HepG2 (cell line): ENCODE data around the gene IL10.

Experiments
- BRD4 ChIP-seq: sonication (generic); formaldehyde crosslinking; IDR thresholded peaks from 2 replicates; pipeline ENCODE4 v1.4.0; 2020; ENCODE audit warnings: missing genetic modification reagents
- KDM5B ChIP-seq: sonication (generic); formaldehyde crosslinking; IDR thresholded peaks from 2 replicates; pipeline ENCODE4 v1.4.0; 2020; ENCODE audit warnings: missing genetic modification reagents, mild to moderate bottlenecking, borderline replicate concordance
- MAFF ChIP-seq: IDR thresholded peaks from 2 replicates; pipeline ENCODE4 v1.6.1; 2011; ENCODE audit warnings: low read depth, low read length, improper control_type of control experiment
- MED8 ChIP-seq: sonication (generic); formaldehyde crosslinking; IDR thresholded peaks from 2 replicates; pipeline ENCODE4 v1.8.1; 2023; ENCODE audit warnings: mild to moderate bottlenecking, missing genetic modification reagents; ENCODE audit not compliant: insufficient replicate concordance
- POLR2A ChIP-seq, 2 experiments: IDR thresholded peaks; 2 replicates each; pipeline ENCODE4 v1.6.1; 2011; ENCODE audit warnings: low read depth in 2 of 2, low read length in 2 of 2, mild to moderate bottlenecking in 1 of 2, moderate library complexity in 1 of 2; ENCODE audit not compliant: insufficient read depth in 1 of 2
- POLR2AphosphoS5 ChIP-seq: IDR thresholded peaks from 2 replicates; pipeline ENCODE4 v1.6.1; 2012; ENCODE audit warnings: low read depth, low read length
- SMARCC2 ChIP-seq: fragments of 450-650 bp; IDR thresholded peaks from 2 replicates; pipeline ENCODE4 v1.6.1; 2017; ENCODE audit warnings: antibody characterized with exemption, mild to moderate bottlenecking
- ZFP41 ChIP-seq: sonication (generic); formaldehyde crosslinking; IDR thresholded peaks from 2 replicates; pipeline ENCODE4 v1.4.0; 2020; ENCODE audit warnings: mild to moderate bottlenecking, missing genetic modification reagents, borderline replicate concordance
- ZNF121 ChIP-seq: sonication (generic); formaldehyde crosslinking; IDR thresholded peaks from 2 replicates; pipeline ENCODE4 v1.5.0; 2020; ENCODE audit warnings: mild to moderate bottlenecking, missing genetic modification reagents
- TF ChIP-seq, protein P1 (sequence below), 2 experiments: IDR thresholded peaks; 2 replicates each; pipeline ENCODE4 v1.6.1; 2011 to 2012; ENCODE audit warnings: low read length in 2 of 2, borderline replicate concordance in 1 of 2, low read depth in 1 of 2, mild to moderate bottlenecking in 1 of 2, moderate library complexity in 1 of 2
- TF ChIP-seq, protein P2 (sequence below): sonication (generic); formaldehyde crosslinking; IDR thresholded peaks from 2 replicates; pipeline ENCODE4 v1.8.1; 2022; ENCODE audit warnings: low read depth, mild to moderate bottlenecking, missing genetic modification reagents

DNA sequence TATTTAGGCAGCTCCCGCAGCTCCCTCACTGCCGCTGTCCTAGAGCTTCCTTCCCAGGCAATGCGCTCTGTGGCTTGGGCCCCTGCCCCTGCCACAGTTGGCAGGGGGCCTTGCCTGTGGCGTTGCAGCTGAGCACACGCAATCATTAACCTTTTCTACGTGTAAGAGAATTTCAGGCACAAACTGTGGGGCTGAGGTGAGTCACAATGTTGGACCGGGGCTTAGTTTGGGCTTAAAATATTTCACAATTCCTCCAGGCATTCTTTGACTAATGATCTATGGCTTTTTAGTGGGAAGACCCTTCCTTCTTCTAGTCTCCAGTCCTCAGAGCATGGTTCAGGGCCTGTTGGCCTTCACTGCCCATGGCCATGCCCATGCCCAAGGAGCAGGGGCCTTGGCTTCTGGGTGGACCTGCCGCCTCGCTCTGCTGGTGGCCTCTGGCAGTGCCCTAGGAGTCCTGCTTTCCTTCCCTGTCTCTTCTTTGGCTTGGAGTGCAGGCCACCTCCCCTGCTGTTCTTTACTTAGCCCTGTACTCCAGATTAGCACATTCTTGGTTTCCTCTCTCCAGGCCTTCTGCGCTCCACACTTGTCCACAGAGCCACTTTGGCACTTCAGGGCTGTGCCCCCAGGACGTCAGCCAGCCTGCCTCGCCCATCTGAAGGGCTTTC is 48.4 kb downstream of the IL10 start:
- TF ChIP-seq POLR2AphosphoS5, result no peak
- TF ChIP-seq MED8, result no peak
- TF ChIP-seq SMARCC2, result no peak
- TF ChIP-seq MAFF, result no peak
- TF ChIP-seq ZNF121 (CRISPR knock-in tag), result no peak
- TF ChIP-seq, protein P1, sequence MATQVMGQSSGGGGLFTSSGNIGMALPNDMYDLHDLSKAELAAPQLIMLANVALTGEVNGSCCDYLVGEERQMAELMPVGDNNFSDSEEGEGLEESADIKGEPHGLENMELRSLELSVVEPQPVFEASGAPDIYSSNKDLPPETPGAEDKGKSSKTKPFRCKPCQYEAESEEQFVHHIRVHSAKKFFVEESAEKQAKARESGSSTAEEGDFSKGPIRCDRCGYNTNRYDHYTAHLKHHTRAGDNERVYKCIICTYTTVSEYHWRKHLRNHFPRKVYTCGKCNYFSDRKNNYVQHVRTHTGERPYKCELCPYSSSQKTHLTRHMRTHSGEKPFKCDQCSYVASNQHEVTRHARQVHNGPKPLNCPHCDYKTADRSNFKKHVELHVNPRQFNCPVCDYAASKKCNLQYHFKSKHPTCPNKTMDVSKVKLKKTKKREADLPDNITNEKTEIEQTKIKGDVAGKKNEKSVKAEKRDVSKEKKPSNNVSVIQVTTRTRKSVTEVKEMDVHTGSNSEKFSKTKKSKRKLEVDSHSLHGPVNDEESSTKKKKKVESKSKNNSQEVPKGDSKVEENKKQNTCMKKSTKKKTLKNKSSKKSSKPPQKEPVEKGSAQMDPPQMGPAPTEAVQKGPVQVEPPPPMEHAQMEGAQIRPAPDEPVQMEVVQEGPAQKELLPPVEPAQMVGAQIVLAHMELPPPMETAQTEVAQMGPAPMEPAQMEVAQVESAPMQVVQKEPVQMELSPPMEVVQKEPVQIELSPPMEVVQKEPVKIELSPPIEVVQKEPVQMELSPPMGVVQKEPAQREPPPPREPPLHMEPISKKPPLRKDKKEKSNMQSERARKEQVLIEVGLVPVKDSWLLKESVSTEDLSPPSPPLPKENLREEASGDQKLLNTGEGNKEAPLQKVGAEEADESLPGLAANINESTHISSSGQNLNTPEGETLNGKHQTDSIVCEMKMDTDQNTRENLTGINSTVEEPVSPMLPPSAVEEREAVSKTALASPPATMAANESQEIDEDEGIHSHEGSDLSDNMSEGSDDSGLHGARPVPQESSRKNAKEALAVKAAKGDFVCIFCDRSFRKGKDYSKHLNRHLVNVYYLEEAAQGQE (IDR thresholded peaks at IDR 0.05; ENCODE audit: borderline replicate concordance in 1 of 2, low read depth in 1 of 2, low read length in 2 of 2), result no peak
- TF ChIP-seq KDM5B, result no peak
- TF ChIP-seq BRD4 (CRISPR knock-in tag), result no peak
- TF ChIP-seq ZFP41 (CRISPR knock-in tag), result no peak
- TF ChIP-seq, protein P2, sequence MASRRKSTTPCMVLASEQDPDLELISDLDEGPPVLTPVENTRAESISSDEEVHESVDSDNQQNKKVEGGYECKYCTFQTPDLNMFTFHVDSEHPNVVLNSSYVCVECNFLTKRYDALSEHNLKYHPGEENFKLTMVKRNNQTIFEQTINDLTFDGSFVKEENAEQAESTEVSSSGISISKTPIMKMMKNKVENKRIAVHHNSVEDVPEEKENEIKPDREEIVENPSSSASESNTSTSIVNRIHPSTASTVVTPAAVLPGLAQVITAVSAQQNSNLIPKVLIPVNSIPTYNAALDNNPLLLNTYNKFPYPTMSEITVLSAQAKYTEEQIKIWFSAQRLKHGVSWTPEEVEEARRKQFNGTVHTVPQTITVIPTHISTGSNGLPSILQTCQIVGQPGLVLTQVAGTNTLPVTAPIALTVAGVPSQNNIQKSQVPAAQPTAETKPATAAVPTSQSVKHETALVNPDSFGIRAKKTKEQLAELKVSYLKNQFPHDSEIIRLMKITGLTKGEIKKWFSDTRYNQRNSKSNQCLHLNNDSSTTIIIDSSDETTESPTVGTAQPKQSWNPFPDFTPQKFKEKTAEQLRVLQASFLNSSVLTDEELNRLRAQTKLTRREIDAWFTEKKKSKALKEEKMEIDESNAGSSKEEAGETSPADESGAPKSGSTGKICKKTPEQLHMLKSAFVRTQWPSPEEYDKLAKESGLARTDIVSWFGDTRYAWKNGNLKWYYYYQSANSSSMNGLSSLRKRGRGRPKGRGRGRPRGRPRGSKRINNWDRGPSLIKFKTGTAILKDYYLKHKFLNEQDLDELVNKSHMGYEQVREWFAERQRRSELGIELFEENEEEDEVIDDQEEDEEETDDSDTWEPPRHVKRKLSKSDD (CRISPR knock-in tag), result no peak
- TF ChIP-seq POLR2A (IDR thresholded peaks at IDR 0.05; ENCODE audit: insufficient read depth in 1 of 2, low read depth in 2 of 2, low read length in 2 of 2), result no peak
